B cell (primary cell): Measurements from ENCODE around the gene CCDC200. TPM values are rescaled to one million over a fixed set of nuclear protein-coding genes. Genes with fewer than 3 reads are reported as not detected.
"Not testable (repeated sequence)": the region's sequence is repeated elsewhere in the genome, so short reads cannot be mapped to it uniquely, and the experiment has no call there.

Source experiments
- ATAC-seq: fragments of 200-7000 bp; cut with Tn5 transposase; one replicate; pipeline ENCODE4 v1.10.0; 2021; ENCODE audit warnings: low read depth, mild to moderate bottlenecking, moderate number of reproducible peaks, moderate library complexity
- CTCF ChIA-PET: fragments of 350-600 bp; sonication (Branson Sonifier 250); formaldehyde crosslinking; loops from one replicate; lab custom pipeline; 2021; ENCODE audit warnings: antibody characterized with exemption, inconsistent platforms; lab: Charles Lee
- POLR2A ChIA-PET: fragments of 350-600 bp; sonication (Branson Sonifier 250); formaldehyde crosslinking; loops from one replicate; lab custom pipeline; 2021; ENCODE audit warnings: antibody characterized with exemption; lab: Charles Lee
- DNase-seq: peaks from one replicate; pipeline ENCODE4 v3.0.0; 2013
- H2AFZ ChIP-seq: 2 replicates; pipeline ENCODE4 v1.6.1; 2012; ENCODE audit warnings: mild to moderate bottlenecking, low read depth, low read length; ENCODE audit not compliant: insufficient read depth, poor library complexity, severe bottlenecking
- H3K27ac ChIP-seq, 2 donors: 1 replicate in 1 of 2; 2 replicates in 1 of 2; pipeline ENCODE4 v1.5.1; 2012 to 2013; ENCODE audit warnings: low read length in 2 of 2, mild to moderate bottlenecking in 2 of 2, moderate library complexity in 1 of 2
- H3K27me3 ChIP-seq, 4 experiments: fragments of 200-600 bp in 1 of 4; sonication (generic) in 1 of 4; replicated peaks in 1 of 4; 1 replicate in 2 of 4; 2 replicates in 2 of 4; pipeline versions ENCODE4 v1.6.1 to v1.7.0; 2013 to 2016; ENCODE audit warnings: low read length in 3 of 4, mild to moderate bottlenecking in 2 of 4, mixed read lengths in 1 of 4, moderate library complexity in 1 of 4; ENCODE audit not compliant: insufficient read depth in 4 of 4, control insufficient read depth in 3 of 4; ENCODE audit errors: control extremely low read depth in 1 of 4
- H3K36me3 ChIP-seq, 2 experiments: replicated peaks in 1 of 2; 1 replicate in 1 of 2; 2 replicates in 1 of 2; pipeline versions ENCODE4 v1.6.1 to v1.7.1; 2013; ENCODE audit warnings: low read length in 1 of 2; ENCODE audit not compliant: insufficient read depth in 2 of 2, control insufficient read depth in 1 of 2; ENCODE audit errors: control extremely low read depth in 1 of 2, extremely low read depth in 1 of 2
- H3K4me1 ChIP-seq, 2 donors: fragments of 200-600 bp in 1 of 2; sonication (generic) in 1 of 2; 1 replicate in 1 of 2; 2 replicates in 1 of 2; pipeline versions ENCODE4 v1.5.1 to v1.6.1; 2013 to 2017; ENCODE audit warnings: low read length in 2 of 2; ENCODE audit not compliant: control insufficient read depth in 2 of 2, insufficient read depth in 2 of 2
- H3K4me2 ChIP-seq: replicated peaks from 2 replicates; pipeline ENCODE3; 2012; ENCODE audit warnings: mild to moderate bottlenecking, low read depth, low read length; ENCODE audit not compliant: poor library complexity, severe bottlenecking
- H3K4me3 ChIP-seq, 5 experiments: fragments of 200-600 bp in 1 of 5; sonication (generic) in 1 of 5; 1 replicate in 3 of 5; 2 replicates in 2 of 5; pipeline versions ENCODE4 v1.5.1 to v1.7.0; 2011 to 2016; ENCODE audit warnings: low read length in 4 of 5, mild to moderate bottlenecking in 4 of 5, low read depth in 2 of 5, control low read depth in 1 of 5, moderate library complexity in 1 of 5; ENCODE audit not compliant: insufficient read depth in 1 of 5; ENCODE audit errors: control extremely low read depth in 1 of 5, extremely low read depth in 1 of 5
- H3K79me2 ChIP-seq: fragments of 200-600 bp; sonication (generic); one replicate; pipeline ENCODE4 v1.6.0; 2016; ENCODE audit warnings: low read length; ENCODE audit not compliant: control insufficient read depth, insufficient read depth
- H3K9ac ChIP-seq: fragments of 200-600 bp; sonication (generic); 2 replicates; pipeline ENCODE4 v1.6.1; 2017; ENCODE audit warnings: mild to moderate bottlenecking, low read length, moderate library complexity
- H3K9me3 ChIP-seq, 3 donors: one replicate each; pipeline versions ENCODE4 v1.6.1 to v1.7.1; 2013; ENCODE audit warnings: low read length in 2 of 3; ENCODE audit not compliant: control insufficient read depth in 2 of 3, insufficient read depth in 1 of 3; ENCODE audit errors: control extremely low read depth in 1 of 3
- H4K20me1 ChIP-seq: 2 replicates; pipeline ENCODE4 v1.6.0; 2012; ENCODE audit warnings: mild to moderate bottlenecking, low read length; ENCODE audit not compliant: insufficient read depth, control insufficient read depth, poor library complexity, severe bottlenecking
- H3K27ac Mint-ChIP-seq: one replicate; pipeline ENCODE4 v1.8.0; 2021; ENCODE audit warnings: mixed read lengths
- H3K27me3 Mint-ChIP-seq: one replicate; pipeline ENCODE4 v1.8.0; 2021; ENCODE audit warnings: mixed read lengths
- H3K4me1 Mint-ChIP-seq: one replicate; pipeline ENCODE4 v1.8.0; 2021; ENCODE audit warnings: mixed read lengths
- H3K4me3 Mint-ChIP-seq: one replicate; pipeline ENCODE4 v1.8.0; 2021; ENCODE audit warnings: mixed read lengths
- H3K9me3 Mint-ChIP-seq: one replicate; pipeline ENCODE4 v1.8.0; 2022; ENCODE audit warnings: mixed read lengths; ENCODE audit not compliant: insufficient read depth
- EZH2 ChIP-seq: IDR thresholded peaks from 2 replicates; pipeline ENCODE4 v1.6.1; 2012; ENCODE audit warnings: borderline replicate concordance, low read depth, mild to moderate bottlenecking, moderate library complexity, low read length; ENCODE audit not compliant: insufficient read depth, poor library complexity, severe bottlenecking
- WGBS: methylation state at CpG from one replicate; pipeline ENCODE4 v1.1.5; 2013; ENCODE audit warnings: missing lambda C conversion rate; ENCODE audit not compliant: insufficient coverage; 5-methylcytosine and 5-hydroxymethylcytosine counted together
- intact Hi-C: fragments of 100-400 bp; cut with micrococcal nuclease; formaldehyde crosslinking; loops from one replicate; pipeline ENCODE4 v1.10.0; 2022
- polyA plus RNA-seq: library from polyadenylated mRNA; depleted of rRNA; stranded (reverse); fragments of >200 nt; gene quantifications from 2 replicates; pipeline ENCODE4 v1.2.3, GENCODE V29; 2012
- total RNA-seq, 2 donors: library from RNA; stranded (reverse); fragments of 120-200 nt in 1 of 2; gene quantifications; 1 replicate in 1 of 2; 2 replicates in 1 of 2; pipeline versions ENCODE4 v1.2.3 to v1.2.4, GENCODE V29; 2013 to 2022
- TF ChIP-seq, protein P1 (sequence below): fragments of 200-600 bp; IDR thresholded peaks from one replicate; pipeline ENCODE4 v1.8.0; 2022; ENCODE audit warnings: antibody characterized with exemption, mild to moderate bottlenecking

CCDC200 gene
- total and polyA plus RNA-seq, 2 donors (not counting 1 experiment from before 2014, with no cell fraction given) = 0.16 to 0.74 TPM

DNA sequence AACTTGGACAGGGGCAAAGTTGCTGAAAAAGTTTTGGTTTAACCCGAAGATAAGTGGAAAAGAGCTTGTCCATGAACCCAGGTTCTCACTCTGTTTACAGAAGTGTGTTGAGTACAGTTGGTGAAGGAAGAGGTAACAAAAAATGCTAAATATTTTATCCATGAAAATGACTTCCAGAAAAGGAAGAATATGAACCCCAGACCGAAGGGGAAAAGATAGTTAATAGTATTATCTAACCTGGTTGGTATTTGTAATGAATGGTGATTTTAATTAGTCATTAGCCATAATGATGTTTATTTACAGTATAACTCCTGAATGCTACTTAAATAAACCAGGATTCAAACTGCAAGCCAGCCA lies 17.3 kb downstream of the CCDC200 start:
- Histone ChIP-seq H3K36me3 (peaks cover 13 to 23% of the 10 kb centered on the region in 2 experiments), H3K27ac (peak overlapping the region; percentile 79 to 88), H3K9me3 (no peaks in the 10 kb centered on the region), H3K27me3 (no peaks in the 10 kb centered on the region), H4K20me1 (no peaks in the 10 kb centered on the region), H3K4me2 (peak overlapping the region; percentile 90), H3K9ac (peak overlapping the region; percentile 84), H3K4me3 (peak overlapping the region; percentile 68 to 92 (median 83)), H2AFZ (peak overlapping the region; percentile 90), H3K79me2 (peaks cover 12% of the 10 kb centered on the region), H3K4me1 (peaks cover 21 to 27% of the 10 kb centered on the region in 2 donors)
- Mint-ChIP-seq H3K4me1 (peaks cover 34% of the 10 kb centered on the region), H3K4me3 (peak overlapping the region; percentile 99), H3K27ac (peak overlapping the region; percentile 98), H3K9me3 (no peaks in the 10 kb centered on the region), H3K27me3 (no peaks in the 10 kb centered on the region)
- no peak for ATAC-seq
- no peak for DNase-seq
- TF ChIP-seq, protein P1, sequence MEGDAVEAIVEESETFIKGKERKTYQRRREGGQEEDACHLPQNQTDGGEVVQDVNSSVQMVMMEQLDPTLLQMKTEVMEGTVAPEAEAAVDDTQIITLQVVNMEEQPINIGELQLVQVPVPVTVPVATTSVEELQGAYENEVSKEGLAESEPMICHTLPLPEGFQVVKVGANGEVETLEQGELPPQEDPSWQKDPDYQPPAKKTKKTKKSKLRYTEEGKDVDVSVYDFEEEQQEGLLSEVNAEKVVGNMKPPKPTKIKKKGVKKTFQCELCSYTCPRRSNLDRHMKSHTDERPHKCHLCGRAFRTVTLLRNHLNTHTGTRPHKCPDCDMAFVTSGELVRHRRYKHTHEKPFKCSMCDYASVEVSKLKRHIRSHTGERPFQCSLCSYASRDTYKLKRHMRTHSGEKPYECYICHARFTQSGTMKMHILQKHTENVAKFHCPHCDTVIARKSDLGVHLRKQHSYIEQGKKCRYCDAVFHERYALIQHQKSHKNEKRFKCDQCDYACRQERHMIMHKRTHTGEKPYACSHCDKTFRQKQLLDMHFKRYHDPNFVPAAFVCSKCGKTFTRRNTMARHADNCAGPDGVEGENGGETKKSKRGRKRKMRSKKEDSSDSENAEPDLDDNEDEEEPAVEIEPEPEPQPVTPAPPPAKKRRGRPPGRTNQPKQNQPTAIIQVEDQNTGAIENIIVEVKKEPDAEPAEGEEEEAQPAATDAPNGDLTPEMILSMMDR = no peak
- no peak for TF ChIP-seq EZH2
- intact Hi-C loops = loop anchor here (1.0 kb wide), 3 partner anchors 40 to 205 kb away; partner anchors contain the start of genes BRCA1, IFI35 and NBR1
- ChIA-PET CTCF (interaction anchor here (1.3 to 2.0 kb wide), 6 partner anchors 33 to 213 kb away, joined by 3 to 15 read pairs (median 6); partner anchors contain the start of genes NBR1 and RPL27), POLR2A (interaction anchor here (1.1 to 3.1 kb wide), 8 partner anchors 40 to 213 kb away, joined by 3 to 115 read pairs (median 8); partner anchors contain the start of genes NBR1 and RPL27)
- no CpG with 5 or more reads among the region's 2 CpGs for WGBS

DNA sequence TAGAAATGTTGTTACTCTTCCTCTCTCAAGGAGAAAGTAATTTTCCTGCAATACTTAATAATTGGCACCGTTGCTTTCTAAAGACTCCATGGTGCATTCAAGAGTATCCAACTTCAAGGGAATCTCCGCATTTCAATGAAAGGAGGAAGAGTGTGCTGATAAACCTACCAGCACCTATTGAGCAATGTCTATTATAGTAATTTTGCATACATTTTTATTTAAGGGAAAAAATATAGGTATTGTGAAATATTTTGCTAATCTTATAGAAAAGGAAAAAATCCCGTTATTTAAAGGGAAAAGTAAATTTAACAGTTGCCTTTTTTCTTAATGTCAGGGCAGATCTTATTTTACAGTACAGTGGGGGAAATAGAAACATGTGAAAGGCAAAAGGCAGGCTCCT lies 17.8 kb downstream of the CCDC200 start:
- Histone ChIP-seq H3K79me2 (peaks cover 12% of the 10 kb centered on the region), H2AFZ (peak overlapping the region; percentile 90), H3K27me3 (no peaks in the 10 kb centered on the region), H3K9ac (peak overlapping the region; percentile 84), H4K20me1 (no peaks in the 10 kb centered on the region), H3K9me3 (no peaks in the 10 kb centered on the region), H3K4me3 (peak overlapping the region in 3 of 5 experiments; percentile 83 to 92 (median 87)), H3K27ac (peak overlapping the region; percentile 79 to 88), H3K4me1 (peaks cover 21 to 27% of the 10 kb centered on the region in 2 donors), H3K36me3 (peaks cover 12 to 19% of the 10 kb centered on the region in 2 experiments), H3K4me2 (peak overlapping the region; percentile 90)
- 71% methylated on average over 1 of the region's 3 CpGs for WGBS
- TF ChIP-seq, protein P1 = no peak
- no peak for TF ChIP-seq EZH2
- DNase-seq (no peak), ATAC-seq (no peak)
- Mint-ChIP-seq H3K27ac (peak overlapping the region; percentile 98), H3K4me3 (peak overlapping the region; percentile 99), H3K9me3 (no peaks in the 10 kb centered on the region), H3K4me1 (peaks cover 32% of the 10 kb centered on the region), H3K27me3 (no peaks in the 10 kb centered on the region)
- intact Hi-C loops = no loop called here
- ChIA-PET POLR2A (interaction anchor here (1.4 to 3.1 kb wide), 3 partner anchors 39 to 105 kb away, joined by 3 to 115 read pairs (median 29); partner anchors contain the start of gene NBR1), CTCF (no interaction called here)

DNA sequence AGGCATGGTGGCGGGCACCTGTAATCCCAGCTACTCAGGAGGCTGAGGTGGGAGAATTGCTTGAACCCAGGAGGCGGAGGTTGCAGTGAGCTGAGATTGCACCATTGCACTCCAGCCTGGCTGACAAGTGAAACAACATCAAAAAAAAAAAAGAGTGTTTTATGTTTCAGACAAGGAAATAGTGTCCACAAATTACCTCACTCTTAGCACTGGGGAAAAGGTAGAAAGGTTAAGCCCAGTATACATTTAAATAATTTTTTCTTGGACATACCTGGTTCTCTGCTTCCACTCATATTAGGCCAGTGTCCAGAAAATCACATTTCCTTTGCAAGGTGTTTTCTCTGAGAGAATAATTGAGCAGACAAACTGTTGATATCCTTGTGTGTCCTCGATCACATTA lies 25.4 kb downstream of the CCDC200 start:
- H2AFZ ChIP-seq, H4K20me1 ChIP-seq, H3K4me3 Mint-ChIP-seq, H3K79me2 ChIP-seq, H3K4me3 ChIP-seq, H3K27ac ChIP-seq, DNase-seq, H3K27me3 ChIP-seq, H3K4me1 Mint-ChIP-seq, H3K4me2 ChIP-seq, H3K9me3 Mint-ChIP-seq, H3K9ac ChIP-seq, H3K27ac Mint-ChIP-seq, intact Hi-C loops, ATAC-seq, H3K4me1 ChIP-seq, H3K9me3 ChIP-seq, H3K27me3 Mint-ChIP-seq, POLR2A ChIA-PET: not testable (repeated sequence)
- 100% methylated on average over 2 of the region's 3 CpGs for WGBS
- CTCF ChIA-PET = interaction anchor here (0.8 kb wide), 1 partner anchor 13 kb away, joined by 3 read pairs; no protein-coding TSS in a partner anchor
- H3K36me3 ChIP-seq = peaks cover 17 to 45% of the 10 kb centered on the region in 2 experiments
